DOHH2 (cell line): ENCODE data around the gene PHRF1.

ENCODE experiments used
- H3F3A ChIP-seq: fragments of 200-600 bp; sonication (generic), shearing (Covaris generic); 2 replicates; pipeline ENCODE4 v1.6.0; 2016; ENCODE audit warnings: antibody characterized with exemption, mild to moderate bottlenecking; ENCODE audit not compliant: control insufficient read depth, insufficient read depth
- H3K27ac ChIP-seq: fragments of 200-600 bp; sonication (generic); 2 replicates; pipeline ENCODE4 v1.5.1; 2014; ENCODE audit warnings: low read depth, mild to moderate bottlenecking, low read length, moderate library complexity
- H3K27me3 ChIP-seq: fragments of 200-600 bp; sonication (generic); 2 replicates; pipeline ENCODE4 v1.6.1; 2014; ENCODE audit warnings: mild to moderate bottlenecking, low read length, mixed read lengths; ENCODE audit not compliant: control insufficient read depth
- H3K36me3 ChIP-seq: fragments of 200-600 bp; sonication (generic); 2 replicates; pipeline ENCODE4 v1.6.1; 2014; ENCODE audit warnings: mild to moderate bottlenecking, low read length, moderate library complexity, mixed read lengths; ENCODE audit not compliant: control insufficient read depth
- H3K4me1 ChIP-seq: fragments of 200-600 bp; sonication (generic); 2 replicates; pipeline ENCODE4 v1.6.1; 2014; ENCODE audit warnings: mild to moderate bottlenecking, low read length, mixed read lengths; ENCODE audit not compliant: control insufficient read depth
- H3K4me2 ChIP-seq: fragments of 200-600 bp; sonication (generic); 2 replicates; pipeline ENCODE4 v1.6.0; 2014; ENCODE audit warnings: mild to moderate bottlenecking, low read length, moderate library complexity
- H3K4me3 ChIP-seq: fragments of 200-600 bp; sonication (generic); 2 replicates; pipeline ENCODE4 v1.5.1; 2014; ENCODE audit warnings: mild to moderate bottlenecking, low read length, mixed read lengths
- H3K79me2 ChIP-seq: fragments of 200-600 bp; sonication (generic); 2 replicates; pipeline ENCODE4 v1.6.1; 2014; ENCODE audit warnings: mild to moderate bottlenecking, low read length, mixed read lengths; ENCODE audit not compliant: control insufficient read depth
- H3K9me2 ChIP-seq: fragments of 200-600 bp; sonication (generic); replicated peaks from 2 replicates; pipeline ENCODE4 v1.6.1; 2014; ENCODE audit warnings: mild to moderate bottlenecking, low read length, mixed read lengths; ENCODE audit not compliant: control insufficient read depth
- H3K9me3 ChIP-seq: fragments of 200-600 bp; sonication (generic); 2 replicates; pipeline ENCODE4 v1.6.1; 2014; ENCODE audit warnings: antibody characterized with exemption, low read length, mixed read lengths; ENCODE audit not compliant: control insufficient read depth, insufficient read depth
- H4K20me1 ChIP-seq: fragments of 200-600 bp; sonication (generic); 2 replicates; pipeline ENCODE4 v1.6.0; 2014; ENCODE audit warnings: low read depth, mild to moderate bottlenecking, antibody characterized with exemption, low read length, moderate library complexity; ENCODE audit not compliant: control insufficient read depth, insufficient read depth
- CTCF ChIP-seq: fragments of 200-600 bp; sonication (generic); IDR thresholded peaks from one replicate; pipeline ENCODE4 v1.5.1; 2014; ENCODE audit warnings: antibody characterized with exemption, mild to moderate bottlenecking, low read depth, low read length; ENCODE audit not compliant: poor library complexity, severe bottlenecking
- EZH2phosphoT487 ChIP-seq: fragments of 200-600 bp; sonication (generic); IDR thresholded peaks from 2 replicates; pipeline ENCODE4 v1.6.1; 2017; ENCODE audit warnings: borderline replicate concordance, mild to moderate bottlenecking, antibody characterized with exemption, low read length, moderate library complexity, mixed read lengths

PHRF1 gene

GRCh38 chr11:556662-557256 lies 19.5 kb upstream of the PHRF1 start:
- H4K20me1 ChIP-seq: no peaks in the 10 kb centered on the region

GRCh38 chr11:557328-558132 lies 18.7 kb upstream of the PHRF1 start:
- peaks cover 29% of the 10 kb centered on the region for H3K4me1 ChIP-seq
- TF ChIP-seq EZH2phosphoT487: no peak
- no peak for TF ChIP-seq CTCF
- H3K36me3 ChIP-seq: no peaks in the 10 kb centered on the region
- no peaks in the 10 kb centered on the region for H3K9me3 ChIP-seq
- H3F3A ChIP-seq: no peaks in the 10 kb centered on the region
- H3K4me3 ChIP-seq: no peak overlapping the region
- peaks cover 6% of the 10 kb centered on the region for H3K79me2 ChIP-seq
- no peaks in the 10 kb centered on the region for H3K9me2 ChIP-seq
- H4K20me1 ChIP-seq: no peaks in the 10 kb centered on the region
- H3K27ac ChIP-seq: no peak overlapping the region
- no peak overlapping the region for H3K4me2 ChIP-seq
- H3K27me3 ChIP-seq: peaks cover 32% of the 10 kb centered on the region

More at GRCh38 chr11:556662-557256, 19.5 kb upstream of the PHRF1 start:
- Histone ChIP-seq H3K79me2 (peaks cover 4% of the 10 kb centered on the region), H3K27ac (no peak overlapping the region), H3F3A (no peaks in the 10 kb centered on the region), H3K9me2 (no peaks in the 10 kb centered on the region), H3K36me3 (no peaks in the 10 kb centered on the region), H3K27me3 (peaks cover 32% of the 10 kb centered on the region), H3K4me3 (no peak overlapping the region), H3K4me2 (no peak overlapping the region), H3K9me3 (no peaks in the 10 kb centered on the region), H3K4me1 (peaks cover 27% of the 10 kb centered on the region)
- TF ChIP-seq CTCF (no peak), EZH2phosphoT487 (no peak)

GRCh38 chr11:558503-558902 lies 17.8 kb upstream of the PHRF1 start:
- Histone ChIP-seq H3K4me3 (no peak overlapping the region), H3K4me2 (no peak overlapping the region), H3K27me3 (peaks cover 32% of the 10 kb centered on the region), H4K20me1 (no peaks in the 10 kb centered on the region), H3K27ac (no peak overlapping the region), H3K9me2 (no peaks in the 10 kb centered on the region), H3K9me3 (no peaks in the 10 kb centered on the region), H3F3A (no peaks in the 10 kb centered on the region), H3K4me1 (peaks cover 29% of the 10 kb centered on the region), H3K36me3 (no peaks in the 10 kb centered on the region), H3K79me2 (peaks cover 6% of the 10 kb centered on the region)
- TF ChIP-seq EZH2phosphoT487 (no peak), CTCF (no peak)
